ENCODE data around the gene LIF.
"Not testable (repeated sequence)": the region's sequence is repeated elsewhere in the genome, so short reads cannot be mapped to it uniquely, and the experiment has no call there.

Gene LIF

GRCh38 chr22:30208631-30209603, 37.6 kb downstream of the LIF start:
- DNase-seq (ENCODE audit: low read depth in 2 of 2), result no peak

DNA sequence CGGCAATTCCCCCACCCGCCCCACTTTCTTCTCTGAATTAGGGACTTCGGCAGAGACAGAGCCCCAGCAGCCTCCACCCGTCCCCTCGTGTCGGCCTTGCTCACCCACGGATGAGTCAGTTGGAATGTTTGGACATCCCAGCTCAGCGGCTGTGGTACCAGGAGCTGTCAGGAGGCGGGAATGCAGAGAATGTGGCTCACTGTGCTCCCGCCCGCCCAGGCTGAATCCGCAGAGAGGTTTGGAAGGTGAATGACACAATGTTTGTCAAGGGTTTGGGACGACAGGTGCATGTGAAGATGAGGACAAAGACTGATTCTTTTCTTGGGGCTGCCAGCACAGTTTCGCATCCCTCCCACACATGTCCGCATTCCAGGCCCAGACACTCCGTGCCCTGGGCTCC, 39.6 kb downstream of the LIF start:
- DNase-seq (ENCODE audit: low read depth in 2 of 2), result no peak

- DNase-seq (ENCODE audit: low read depth in 2 of 2), result no peak
These were observed 41.1 kb downstream of the LIF start for GRCh38 chr22:30205281-30206115.

GRCh38 chr22:30204742-30205111, 41.8 kb downstream of the LIF start:
- no peak for DNase-seq (ENCODE audit: low read depth in 2 of 2)

DNA sequence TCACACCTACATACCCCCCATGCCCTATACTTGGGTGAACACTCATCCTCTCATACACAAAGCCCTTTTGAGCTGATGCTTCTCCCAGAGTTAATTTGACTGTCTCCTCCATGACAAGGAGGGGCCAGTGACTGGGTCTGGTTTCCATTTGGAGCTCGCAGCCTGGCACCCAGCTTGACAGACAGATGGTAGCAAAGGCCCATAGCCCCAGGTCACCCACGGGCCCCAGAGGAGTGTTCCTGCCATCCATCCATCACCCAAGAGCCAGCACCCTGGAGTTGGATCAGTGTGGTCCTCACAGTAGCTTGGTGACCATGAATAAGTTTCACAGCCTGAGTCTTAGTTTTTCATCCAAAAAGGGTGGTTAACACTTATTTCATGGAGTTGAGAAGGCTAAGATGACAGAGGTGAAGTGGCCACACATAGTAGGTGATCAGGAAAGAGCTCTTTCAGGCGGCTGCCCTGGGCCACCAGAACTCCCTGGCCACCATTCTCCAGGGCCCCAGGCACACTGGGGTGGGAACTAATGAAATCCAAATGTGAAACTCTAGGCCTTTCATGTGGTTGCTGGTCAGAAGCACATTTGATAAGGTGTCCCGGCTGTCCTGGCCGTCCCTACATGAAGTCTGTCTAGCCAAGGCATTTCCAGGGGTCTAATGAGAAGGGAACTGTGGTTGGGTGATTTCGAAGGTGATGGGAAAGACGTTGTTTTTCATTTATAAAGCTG, 42.4 kb downstream of the LIF start:
- no peak for DNase-seq (ENCODE audit: low read depth in 2 of 2)

DNA sequence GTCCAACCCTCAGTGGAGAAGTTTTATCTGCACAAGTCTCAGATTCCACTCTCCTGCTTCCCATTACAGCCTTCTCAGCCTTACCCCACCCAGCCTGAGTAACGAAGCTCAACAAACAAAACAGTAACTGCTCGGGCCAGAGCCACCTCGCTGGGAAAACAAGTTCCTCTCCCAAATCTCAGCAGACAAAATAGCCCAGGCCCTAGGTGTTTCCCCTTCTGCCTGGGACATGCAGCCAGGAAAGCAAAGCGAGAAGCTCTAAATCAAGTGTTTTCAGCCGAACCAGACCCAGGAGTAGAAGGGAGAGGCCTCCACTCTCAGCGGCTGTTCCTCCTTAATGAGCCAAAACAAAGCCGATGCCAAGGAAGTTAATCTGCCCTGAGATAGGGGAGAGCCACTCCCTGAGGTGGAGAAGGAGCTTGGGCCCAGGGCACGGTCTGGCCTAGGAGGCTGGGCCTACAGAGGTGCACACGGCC, 44.0 kb downstream of the LIF start:
- DNase-seq (ENCODE audit: low read depth in 2 of 2), result no peak

- DNase-seq (ENCODE audit: low read depth in 2 of 2), result no peak
These were observed 44.6 kb downstream of the LIF start for GRCh38 chr22:30201945-30202344.

DNA sequence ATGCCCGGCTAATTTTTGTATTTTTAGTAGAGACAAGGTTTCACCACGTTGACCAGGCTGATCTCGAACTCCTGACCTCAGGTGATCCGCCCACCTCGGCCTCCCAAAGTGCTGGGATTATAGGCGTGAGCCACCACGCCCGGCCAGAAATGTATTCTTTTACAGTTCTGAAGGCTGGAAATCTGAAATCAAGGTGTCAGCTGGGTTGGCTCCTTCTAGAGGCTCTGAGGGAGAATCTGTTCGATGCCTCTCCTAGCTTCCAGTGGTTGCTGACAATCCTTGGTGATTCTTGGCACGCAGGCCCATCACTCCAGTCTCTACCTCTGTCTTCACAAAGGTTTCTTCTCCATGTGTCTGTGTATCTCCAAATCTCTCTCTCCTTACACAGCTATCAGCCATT, 45.7 kb downstream of the LIF start:
- not testable (repeated sequence) for DNase-seq (ENCODE audit: low read depth in 2 of 2)

DNA sequence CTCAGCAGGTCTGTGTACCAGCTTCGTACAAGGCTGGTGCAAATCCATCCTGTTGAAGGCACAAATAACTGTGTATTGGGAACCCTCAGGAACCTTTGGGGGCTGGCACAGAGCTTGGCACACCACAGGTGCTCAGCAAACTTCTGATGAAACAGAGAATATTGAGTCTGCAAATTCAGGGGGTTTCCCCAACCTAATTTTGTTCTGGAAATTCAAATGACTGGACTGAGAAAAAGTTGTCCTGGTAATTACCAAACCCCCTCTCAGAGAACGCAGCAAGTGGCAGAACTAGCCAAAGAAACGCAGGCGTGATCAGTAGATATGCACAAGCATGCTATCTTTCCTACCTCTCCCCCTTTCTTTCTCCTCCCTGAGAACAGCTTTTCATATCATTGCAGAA, 47.6 kb downstream of the LIF start:
- no peak for DNase-seq (ENCODE audit: low read depth in 2 of 2)

- DNase-seq (ENCODE audit: low read depth in 2 of 2), result no peak
These were observed 48.3 kb downstream of the LIF start for GRCh38 chr22:30198152-30198825.

DNA sequence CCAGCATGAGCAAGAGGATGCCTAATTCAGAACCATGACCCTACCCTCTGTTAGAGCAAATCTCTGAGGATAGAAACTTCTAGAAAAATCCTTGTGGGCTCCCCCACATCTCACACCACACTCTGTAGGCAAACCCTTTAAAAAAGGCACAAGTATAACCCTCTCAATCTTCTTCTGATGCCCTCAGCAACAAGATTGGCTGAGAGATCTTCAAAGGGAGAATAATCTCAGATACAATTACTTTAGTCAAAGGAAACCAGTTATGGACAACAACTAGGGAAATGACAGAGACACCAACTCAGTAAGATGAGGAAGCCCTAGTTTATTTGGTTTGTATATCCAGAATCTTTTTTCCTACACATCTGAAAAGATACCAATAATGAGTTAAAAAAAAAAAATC, 49.2 kb downstream of the LIF start:
- DNase-seq (ENCODE audit: low read depth in 2 of 2), result no peak

GRCh38 chr22:30196880-30197336, 49.7 kb downstream of the LIF start:
- DNase-seq (ENCODE audit: low read depth in 2 of 2), result no peak

GRCh38 chr22:30196141-30196879, 50.2 kb downstream of the LIF start:
- DNase-seq (ENCODE audit: low read depth in 2 of 2), result peak in 1 of 2 donors; percentile 5

DNA sequence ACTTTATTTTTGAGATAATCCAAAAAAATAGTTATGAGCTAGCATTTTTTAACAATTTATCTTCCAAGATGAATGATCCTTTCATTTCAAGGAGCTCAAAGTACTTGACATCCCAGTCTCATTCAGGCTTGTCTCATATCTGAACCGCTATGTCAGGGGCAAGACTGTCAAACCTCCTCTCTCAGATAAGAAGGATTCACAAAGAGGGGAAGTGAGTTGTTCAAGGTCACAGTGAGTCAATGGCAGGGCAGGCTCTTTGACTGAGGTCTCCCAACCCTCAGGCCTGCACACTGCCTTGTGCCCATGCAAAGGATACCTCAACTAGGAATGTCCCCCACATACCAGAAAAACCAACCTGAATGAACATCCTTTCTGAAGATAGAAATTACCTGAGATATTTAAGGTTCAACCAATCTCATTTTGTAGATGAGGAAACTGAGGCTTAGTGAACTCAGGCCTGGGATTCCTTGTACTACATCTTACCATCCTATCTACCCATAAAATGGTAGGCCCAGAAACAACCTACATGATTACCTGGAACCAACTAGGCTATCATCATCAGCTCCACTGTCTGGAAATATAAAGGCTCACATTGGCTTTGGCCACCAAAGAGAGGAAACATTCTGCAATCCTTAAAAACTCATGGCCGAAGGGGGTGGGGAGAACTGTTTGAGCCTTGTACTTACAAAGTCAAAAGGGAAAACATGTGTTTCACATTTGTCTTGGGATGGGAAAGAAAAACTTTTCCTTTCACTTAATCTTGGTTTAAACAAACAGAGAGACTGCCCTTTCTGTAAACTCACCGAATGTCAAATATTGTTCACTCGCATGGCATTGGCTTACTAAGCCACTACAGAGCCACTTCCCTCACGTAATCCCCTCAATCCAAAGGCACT, 51.1 kb downstream of the LIF start:
- DNase-seq (ENCODE audit: low read depth in 2 of 2), result no peak

DNA sequence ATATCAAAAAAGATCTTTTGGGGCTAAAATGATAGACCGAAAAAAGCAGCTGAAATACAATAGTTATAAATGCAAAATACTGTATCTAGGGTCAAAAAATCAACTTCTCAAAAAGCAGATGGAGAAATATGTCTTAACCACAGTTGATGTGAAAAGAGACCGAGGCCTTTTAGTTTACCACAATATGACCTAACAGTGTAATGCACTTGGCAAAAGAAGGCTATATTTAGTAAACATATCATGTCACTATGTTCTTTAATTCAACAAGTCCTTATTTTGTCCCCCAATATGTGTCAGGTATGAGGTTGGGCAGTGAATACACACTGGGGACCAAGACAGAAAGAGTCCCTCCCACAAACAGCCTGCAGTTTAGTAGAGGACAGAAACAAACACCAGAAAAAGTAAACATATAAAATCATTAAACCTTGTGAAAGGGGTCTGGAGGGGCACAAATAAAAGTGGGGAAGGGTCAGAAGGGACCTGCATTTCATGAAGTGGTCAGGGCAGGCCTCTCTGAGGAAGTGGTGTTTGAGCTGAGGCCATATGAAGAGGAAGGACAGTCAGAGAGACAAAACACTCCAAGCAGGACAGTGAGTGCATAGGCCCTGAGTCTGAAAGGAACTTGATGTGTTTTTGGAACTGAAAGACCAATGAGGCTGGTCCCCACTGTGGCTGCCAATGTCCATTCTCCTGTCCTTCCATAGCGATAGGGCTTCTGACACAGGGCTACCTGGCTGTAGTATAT, 53.4 kb downstream of the LIF start:
- no peak for DNase-seq (ENCODE audit: low read depth in 2 of 2)

- no peak for DNase-seq (ENCODE audit: low read depth in 2 of 2)
These were observed 54.1 kb downstream of the LIF start for GRCh38 chr22:30192427-30192826.

GRCh38 chr22:30191040-30191701, 55.4 kb downstream of the LIF start:
- no peak for DNase-seq (ENCODE audit: low read depth in 2 of 2)

DNA sequence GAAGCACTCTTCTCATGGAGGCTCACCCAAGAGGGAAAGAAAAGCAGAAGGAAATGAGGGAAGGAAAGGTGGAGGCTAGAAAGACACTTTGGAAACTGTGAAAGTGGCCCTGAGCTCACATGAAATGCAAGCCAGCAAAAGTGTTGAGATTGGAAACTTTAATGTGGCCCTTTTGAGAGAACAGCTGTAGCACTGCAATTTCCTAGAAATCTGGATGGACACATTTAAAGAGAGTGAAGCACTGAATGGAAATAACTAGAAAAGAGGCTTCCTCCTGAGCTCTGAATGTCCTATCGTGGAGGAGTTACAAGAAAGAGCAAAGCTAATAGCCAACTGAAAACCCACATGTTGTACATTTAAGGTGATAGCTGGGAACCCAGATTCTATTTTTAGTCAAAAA, 56.0 kb downstream of the LIF start:
- no peak for DNase-seq (ENCODE audit: low read depth in 2 of 2)

Data from stimulated activated CD8-positive, alpha-beta memory T cell treated with anti-CD3 and anti-CD28 coated beads, Interleukin-2, amount 100 ng/mL, for 1 hour (primary cell).